ENCODE measurements around the gene DNAJC22.
A peak's percentile ranks its signal among the peaks of the same experiment; 100 is the strongest.

GRCh38 chr12:49358483-49359141 is 11.9 kb downstream of the DNAJC22 start:
- peak; percentile 65 for TF ChIP-seq CTCF (IDR thresholded peaks at IDR 0.05)
- no peak for TF ChIP-seq USF2 (CRISPR knock-in tag; IDR thresholded peaks at IDR 0.05)
- no peak for TF ChIP-seq ETV6 (CRISPR knock-in tag; IDR thresholded peaks at IDR 0.05)
- TF ChIP-seq E2F4 (CRISPR knock-in tag; IDR thresholded peaks at IDR 0.05; ENCODE audit: borderline replicate concordance, low read depth) = no peak
- TF ChIP-seq ZNF532 (CRISPR knock-in tag; IDR thresholded peaks at IDR 0.05; ENCODE audit: borderline replicate concordance) = no peak
- TF ChIP-seq ERG (CRISPR knock-in tag; IDR thresholded peaks at IDR 0.05) = no peak

All from WTC11 (cell line).